ENCODE measurements around the gene SNX24. TPM values are rescaled to one million over a fixed set of nuclear protein-coding genes. Genes with fewer than 3 reads are reported as not detected.

Gene SNX24
- total and polyA plus RNA-seq, 9 of the 15 experiments (the other 6 are each of a cell fraction or from before 2014, with no cell fraction given), result 5.3 to 10.1 (median 7.9) TPM

GRCh38 chr5:122871661-122872060, 26.2 kb downstream of the SNX24 start:
- ChIA-PET CTCF (ENCODE audit: low intra/inter-chr PET ratio) (no interaction called here), POLR2A (no interaction called here)
- WGBS (ENCODE audit: insufficient coverage, low coverage, missing lambda C conversion rate), result 60% methylated on average over 8 of the region's 8 CpGs
- BruUV-seq (replicated peaks), result no TSS peak
- H3K9ac ChIP-seq (ENCODE audit: insufficient read depth in 1 of 2, low read depth in 2 of 2, low read length in 2 of 2), result no peak overlapping the region
- intact Hi-C loops (cut with micrococcal nuclease), result no loop called here
- TF ChIP-seq TFAM (CRISPR knock-in tag; conservative IDR thresholded peaks at IDR 0.05) (no peak), ZNF197 (CRISPR knock-in tag; IDR thresholded peaks at IDR 0.05; ENCODE audit: low read depth) (no peak), ZFP1 (CRISPR knock-in tag; IDR thresholded peaks at IDR 0.05) (no peak), CSDE1 (IDR thresholded peaks at IDR 0.05) (no peak), ZKSCAN8 (CRISPR knock-in tag; IDR thresholded peaks at IDR 0.05) (no peak), RBM17 (IDR thresholded peaks at IDR 0.05; ENCODE audit: borderline replicate concordance, low read depth, low read length) (no peak), ZBTB17 (CRISPR knock-in tag; IDR thresholded peaks at IDR 0.05) (no peak), ADNP (tag; IDR thresholded peaks at IDR 0.05) (no peak), POLR2B (IDR thresholded peaks at IDR 0.05; ENCODE audit: low read depth, partially characterized antibody) (no peak), RUNX1 (IDR thresholded peaks at IDR 0.05; ENCODE audit: low read depth) (no peak), TCFL5 (CRISPR knock-in tag; conservative IDR thresholded peaks at IDR 0.05) (no peak)
- no peak overlapping the region for H3K27ac ChIP-seq (ENCODE audit: extremely low read depth, low read depth, low read length)
- no peak for DNase-seq (ENCODE audit: extremely low read depth in 1 of 4, low spot score in 3 of 4)
- no peaks in the 10 kb centered on the region for H3K79me2 ChIP-seq (ENCODE audit: control insufficient read depth, insufficient read depth, low read length)
- H3K4me2 ChIP-seq (ENCODE audit: insufficient read depth, low read length), result no peak overlapping the region
- H3K4me1 ChIP-seq (replicated peaks in 1 of 2; ENCODE audit: control insufficient read depth in 2 of 2, insufficient read depth in 2 of 2, low read length in 2 of 2), result peaks cover 0 to 16% of the 10 kb centered on the region in 2 experiments; a peak in 2 of 5 replicates
- H4K20me1 ChIP-seq (replicated peaks; ENCODE audit: control insufficient read depth, insufficient read depth, low read length), result no peaks in the 10 kb centered on the region
- H3K9me3 ChIP-seq (replicated peaks; ENCODE audit: control insufficient read depth, insufficient read depth, low read depth, low read length), result no peaks in the 10 kb centered on the region
- no peaks in the 10 kb centered on the region for H3K9me1 ChIP-seq (ENCODE audit: control insufficient read depth, insufficient read depth, low read length)
- ATAC-seq, result no peak
- in situ Hi-C loops (cut with MboI), result no loop called here
- H3K4me3 ChIP-seq, result no peak overlapping the region
- no peaks in the 10 kb centered on the region for H3K27me3 ChIP-seq (ENCODE audit: control insufficient read depth in 2 of 2, insufficient read depth in 2 of 2, low read length in 2 of 2)
- H3K36me3 ChIP-seq (ENCODE audit: control insufficient read depth, insufficient read depth, low read length), result no peaks in the 10 kb centered on the region
- no peak for FAIRE-seq
- no peak overlapping the region for H2AFZ ChIP-seq (ENCODE audit: low read depth, low read length)
